SK-N-SH treated with all-trans-retinoic acid at 6 μM for 48 hours (cell line): ENCODE measurements around the gene CAMK4.
A peak's percentile ranks its signal among the peaks of the same experiment; 100 is the strongest.

ENCODE experiments used
- ATAC-seq: fragments of 200-7000 bp; cut with Tn5 transposase; 3 replicates; pipeline ENCODE4 v1.9.1; 2020; ENCODE audit warnings: mild to moderate bottlenecking, moderate library complexity
- ARNTL ChIP-seq: fragments of 450-650 bp; formaldehyde crosslinking; IDR thresholded peaks from 2 replicates; pipeline ENCODE4 v1.5.0; 2020; ENCODE audit warnings: low read depth, mild to moderate bottlenecking, moderate library complexity, borderline replicate concordance
- BACH2 ChIP-seq: fragments of 250-450 bp; sonication (Bioruptor Pico); IDR thresholded peaks from 2 replicates; pipeline ENCODE4 v1.9.0; 2021; ENCODE audit warnings: mild to moderate bottlenecking, borderline replicate concordance
- CSDC2 ChIP-seq: fragments of 250-450 bp; sonication (Bioruptor Pico); IDR thresholded peaks from 2 replicates; pipeline ENCODE4 v1.5.0; 2020; ENCODE audit warnings: mild to moderate bottlenecking, moderate library complexity
- ESRRG ChIP-seq: fragments of 250-450 bp; sonication (Bioruptor Pico); IDR thresholded peaks from 2 replicates; pipeline ENCODE4 v1.6.1; 2021; ENCODE audit warnings: mild to moderate bottlenecking
- GLIS3 ChIP-seq: fragments of 250-450 bp; sonication (Bioruptor Pico); IDR thresholded peaks from 2 replicates; pipeline ENCODE4 v1.5.0; 2020; ENCODE audit warnings: mild to moderate bottlenecking, moderate library complexity
- ISL1 ChIP-seq: fragments of 250-450 bp; sonication (Bioruptor Pico); IDR thresholded peaks from 2 replicates; pipeline ENCODE4 v2.1.2; 2022; ENCODE audit warnings: mild to moderate bottlenecking, moderate library complexity
- OSR1 ChIP-seq: fragments of 250-450 bp; sonication (Bioruptor Pico); IDR thresholded peaks from 2 replicates; pipeline ENCODE4 v1.8.0; 2022; ENCODE audit warnings: moderate library complexity, mild to moderate bottlenecking, inconsistent platforms
- PPARA ChIP-seq: fragments of 250-450 bp; sonication (Bioruptor Pico); IDR thresholded peaks from 2 replicates; pipeline ENCODE4 v1.5.0; 2020; ENCODE audit warnings: mild to moderate bottlenecking, borderline replicate concordance
- RARB ChIP-seq: fragments of 250-450 bp; sonication (Bioruptor Pico); IDR thresholded peaks from 2 replicates; pipeline ENCODE4 v1.8.0; 2021; ENCODE audit warnings: mild to moderate bottlenecking, moderate library complexity
- SNAI2 ChIP-seq: fragments of 250-450 bp; sonication (Bioruptor Pico); IDR thresholded peaks from 2 replicates; pipeline ENCODE4 v1.5.0; 2020; ENCODE audit warnings: mild to moderate bottlenecking, moderate library complexity
- TCF4 ChIP-seq: fragments of 250-450 bp; sonication (Bioruptor Pico); IDR thresholded peaks from 2 replicates; pipeline ENCODE4 v1.8.0; 2021; ENCODE audit warnings: mild to moderate bottlenecking, moderate library complexity, borderline replicate concordance
- TOX ChIP-seq: fragments of 250-450 bp; sonication (Bioruptor Pico); IDR thresholded peaks from 2 replicates; pipeline ENCODE4 v1.8.0; 2021; ENCODE audit warnings: mild to moderate bottlenecking, moderate library complexity, borderline replicate concordance
- ZC3H10 ChIP-seq: fragments of 250-450 bp; sonication (Bioruptor Pico); IDR thresholded peaks from 2 replicates; pipeline ENCODE4 v1.5.1; 2021; ENCODE audit warnings: mild to moderate bottlenecking, moderate library complexity
- ZFP3 ChIP-seq: fragments of 250-450 bp; sonication (Bioruptor Pico); IDR thresholded peaks from 2 replicates; pipeline ENCODE4 v1.5.0; 2020; ENCODE audit warnings: mild to moderate bottlenecking, moderate library complexity
- ZFP30 ChIP-seq: fragments of 450-650 bp; formaldehyde crosslinking; IDR thresholded peaks from 2 replicates; pipeline ENCODE4 v1.5.0; 2022; ENCODE audit warnings: mild to moderate bottlenecking, moderate library complexity
- ZNF70 ChIP-seq: fragments of 450-650 bp; formaldehyde crosslinking; IDR thresholded peaks from 2 replicates; pipeline ENCODE4 v1.5.0; 2020; ENCODE audit warnings: mild to moderate bottlenecking, moderate library complexity
- ZNF8 ChIP-seq: fragments of 450-650 bp; formaldehyde crosslinking; IDR thresholded peaks from 2 replicates; pipeline ENCODE4 v1.5.0; 2020; ENCODE audit warnings: mild to moderate bottlenecking, moderate library complexity
- TF ChIP-seq, protein P1 (sequence below): fragments of 250-450 bp; sonication (Bioruptor Pico); IDR thresholded peaks from 2 replicates; pipeline ENCODE4 v1.8.0; 2021; ENCODE audit warnings: low read depth, mild to moderate bottlenecking, moderate library complexity, borderline replicate concordance
- TF ChIP-seq, protein P2 (sequence below): fragments of 250-450 bp; sonication (Bioruptor Pico); IDR thresholded peaks from 2 replicates; pipeline ENCODE4 v1.5.1; 2021; ENCODE audit warnings: mild to moderate bottlenecking, moderate library complexity
- TF ChIP-seq, protein P3 (sequence below): fragments of 250-450 bp; sonication (Bioruptor Pico); IDR thresholded peaks from 2 replicates; pipeline ENCODE4 v1.8.0; 2020; ENCODE audit warnings: mild to moderate bottlenecking, moderate library complexity, borderline replicate concordance
- TF ChIP-seq, protein P4 (sequence below): fragments of 250-450 bp; sonication (Bioruptor Pico); IDR thresholded peaks from 2 replicates; pipeline ENCODE4 v1.5.0; 2020; ENCODE audit warnings: mild to moderate bottlenecking, moderate library complexity

The CAMK4 gene

DNA sequence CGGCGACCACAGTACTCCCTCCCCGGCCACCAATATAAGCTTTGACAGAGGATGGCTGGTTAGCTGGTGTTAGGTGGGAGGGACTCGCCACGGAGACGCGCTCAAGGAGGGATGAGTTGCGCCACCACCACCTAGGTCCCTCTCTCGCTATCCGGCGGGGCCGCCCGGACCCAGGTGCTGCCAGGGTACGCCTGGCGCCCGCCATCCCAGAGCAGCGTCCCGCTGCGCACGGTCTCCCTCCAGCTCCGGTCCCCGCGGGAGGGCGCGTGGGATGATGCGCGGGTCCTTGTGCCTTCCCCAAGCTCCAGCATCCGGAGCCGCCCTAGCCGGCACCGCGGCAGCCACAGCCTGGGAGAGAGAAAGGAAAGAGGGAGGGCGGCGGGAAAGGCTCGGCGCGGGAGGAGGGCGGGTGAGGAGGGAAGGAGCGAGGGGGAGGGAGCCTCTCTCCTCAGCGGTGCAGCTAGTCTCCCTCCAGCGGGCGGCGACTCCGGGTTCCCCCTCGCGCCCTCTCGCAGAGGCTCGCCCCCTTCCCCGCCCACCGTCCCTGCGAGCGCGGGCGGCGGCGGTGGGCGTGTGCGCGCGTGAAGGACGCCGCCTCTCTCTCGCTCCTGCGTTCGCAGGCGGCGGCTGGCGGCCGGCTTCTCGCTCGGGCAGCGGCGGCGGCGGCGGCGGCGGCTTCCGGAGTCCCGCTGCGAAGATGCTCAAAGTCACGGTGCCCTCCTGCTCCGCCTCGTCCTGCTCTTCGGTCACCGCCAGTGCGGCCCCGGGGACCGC lies at the start of gene CAMK4:
Gene CAMK4 (plus strand): TSS at position 598 of the 774 bp plus-strand sequence. CDS start 100 bp downstream, at position 698.
- ATAC-seq = peak; percentile 93
- no peak for TF ChIP-seq TOX (CRISPR knock-in tag)
- no peak for TF ChIP-seq TCF4 (CRISPR knock-in tag)
- no peak for TF ChIP-seq ZC3H10 (CRISPR knock-in tag)
- no peak for TF ChIP-seq SNAI2
- TF ChIP-seq ZFP30 = no peak
- TF ChIP-seq, protein P1, sequence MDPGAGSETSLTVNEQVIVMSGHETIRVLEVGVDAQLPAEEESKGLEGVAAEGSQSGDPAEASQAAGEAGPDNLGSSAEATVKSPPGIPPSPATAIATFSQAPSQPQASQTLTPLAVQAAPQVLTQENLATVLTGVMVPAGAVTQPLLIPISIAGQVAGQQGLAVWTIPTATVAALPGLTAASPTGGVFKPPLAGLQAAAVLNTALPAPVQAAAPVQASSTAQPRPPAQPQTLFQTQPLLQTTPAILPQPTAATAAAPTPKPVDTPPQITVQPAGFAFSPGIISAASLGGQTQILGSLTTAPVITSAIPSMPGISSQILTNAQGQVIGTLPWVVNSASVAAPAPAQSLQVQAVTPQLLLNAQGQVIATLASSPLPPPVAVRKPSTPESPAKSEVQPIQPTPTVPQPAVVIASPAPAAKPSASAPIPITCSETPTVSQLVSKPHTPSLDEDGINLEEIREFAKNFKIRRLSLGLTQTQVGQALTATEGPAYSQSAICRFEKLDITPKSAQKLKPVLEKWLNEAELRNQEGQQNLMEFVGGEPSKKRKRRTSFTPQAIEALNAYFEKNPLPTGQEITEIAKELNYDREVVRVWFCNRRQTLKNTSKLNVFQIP (CRISPR knock-in tag) = no peak
- TF ChIP-seq OSR1 (CRISPR knock-in tag) = no peak
- TF ChIP-seq, protein P2, sequence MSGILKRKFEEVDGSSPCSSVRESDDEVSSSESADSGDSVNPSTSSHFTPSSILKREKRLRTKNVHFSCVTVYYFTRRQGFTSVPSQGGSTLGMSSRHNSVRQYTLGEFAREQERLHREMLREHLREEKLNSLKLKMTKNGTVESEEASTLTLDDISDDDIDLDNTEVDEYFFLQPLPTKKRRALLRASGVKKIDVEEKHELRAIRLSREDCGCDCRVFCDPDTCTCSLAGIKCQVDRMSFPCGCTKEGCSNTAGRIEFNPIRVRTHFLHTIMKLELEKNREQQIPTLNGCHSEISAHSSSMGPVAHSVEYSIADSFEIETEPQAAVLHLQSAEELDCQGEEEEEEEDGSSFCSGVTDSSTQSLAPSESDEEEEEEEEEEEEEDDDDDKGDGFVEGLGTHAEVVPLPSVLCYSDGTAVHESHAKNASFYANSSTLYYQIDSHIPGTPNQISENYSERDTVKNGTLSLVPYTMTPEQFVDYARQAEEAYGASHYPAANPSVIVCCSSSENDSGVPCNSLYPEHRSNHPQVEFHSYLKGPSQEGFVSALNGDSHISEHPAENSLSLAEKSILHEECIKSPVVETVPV (CRISPR knock-in tag) = no peak
- TF ChIP-seq, protein P3, sequence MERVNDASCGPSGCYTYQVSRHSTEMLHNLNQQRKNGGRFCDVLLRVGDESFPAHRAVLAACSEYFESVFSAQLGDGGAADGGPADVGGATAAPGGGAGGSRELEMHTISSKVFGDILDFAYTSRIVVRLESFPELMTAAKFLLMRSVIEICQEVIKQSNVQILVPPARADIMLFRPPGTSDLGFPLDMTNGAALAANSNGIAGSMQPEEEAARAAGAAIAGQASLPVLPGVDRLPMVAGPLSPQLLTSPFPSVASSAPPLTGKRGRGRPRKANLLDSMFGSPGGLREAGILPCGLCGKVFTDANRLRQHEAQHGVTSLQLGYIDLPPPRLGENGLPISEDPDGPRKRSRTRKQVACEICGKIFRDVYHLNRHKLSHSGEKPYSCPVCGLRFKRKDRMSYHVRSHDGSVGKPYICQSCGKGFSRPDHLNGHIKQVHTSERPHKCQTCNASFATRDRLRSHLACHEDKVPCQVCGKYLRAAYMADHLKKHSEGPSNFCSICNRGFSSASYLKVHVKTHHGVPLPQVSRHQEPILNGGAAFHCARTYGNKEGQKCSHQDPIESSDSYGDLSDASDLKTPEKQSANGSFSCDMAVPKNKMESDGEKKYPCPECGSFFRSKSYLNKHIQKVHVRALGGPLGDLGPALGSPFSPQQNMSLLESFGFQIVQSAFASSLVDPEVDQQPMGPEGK (CRISPR knock-in tag) = no peak
- TF ChIP-seq ESRRG (CRISPR knock-in tag) = no peak
- no peak for TF ChIP-seq ARNTL (CRISPR knock-in tag)
- no peak for TF ChIP-seq ISL1 (CRISPR knock-in tag)
- no peak for TF ChIP-seq RARB (CRISPR knock-in tag)
- no peak for TF ChIP-seq GLIS3 (CRISPR knock-in tag)
- TF ChIP-seq BACH2 (CRISPR knock-in tag) = no peak
- TF ChIP-seq ZNF70 (CRISPR knock-in tag) = no peak
- TF ChIP-seq ZFP3 (CRISPR knock-in tag) = no peak
- no peak for TF ChIP-seq PPARA
- no peak for TF ChIP-seq CSDC2 (CRISPR knock-in tag)
- TF ChIP-seq ZNF8 (CRISPR knock-in tag) = no peak

DNA sequence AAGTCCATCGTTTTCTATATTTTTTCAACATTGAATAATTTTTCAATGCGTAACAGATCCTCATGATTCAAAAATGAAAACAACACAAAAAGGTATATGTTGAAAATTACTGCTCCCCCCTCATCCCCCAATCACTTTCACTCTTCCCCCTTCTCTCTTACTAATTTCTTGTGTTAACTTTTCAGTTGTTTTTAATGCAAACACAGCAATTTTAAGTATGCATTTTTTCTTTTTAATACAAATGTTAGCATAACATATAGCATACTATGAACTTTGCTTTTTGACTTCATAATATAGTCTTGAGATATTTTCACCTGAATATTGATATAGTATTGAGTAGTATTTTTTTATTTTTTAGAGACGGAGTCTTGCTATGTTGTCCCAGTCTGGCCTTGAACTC lies 41.1 kb upstream of the CAMK4 start:
- TF ChIP-seq PPARA (no peak), RARB (CRISPR knock-in tag) (no peak), ZNF70 (CRISPR knock-in tag) (no peak), SNAI2 (no peak), ESRRG (CRISPR knock-in tag) (no peak), ARNTL (CRISPR knock-in tag) (no peak), BACH2 (CRISPR knock-in tag) (no peak), ISL1 (CRISPR knock-in tag) (no peak), CSDC2 (CRISPR knock-in tag) (no peak), GLIS3 (CRISPR knock-in tag) (no peak), OSR1 (CRISPR knock-in tag) (no peak), ZFP30 (no peak), TOX (CRISPR knock-in tag) (no peak)
- TF ChIP-seq, protein P3 (CRISPR knock-in tag) = no peak
- TF ChIP-seq, protein P4, sequence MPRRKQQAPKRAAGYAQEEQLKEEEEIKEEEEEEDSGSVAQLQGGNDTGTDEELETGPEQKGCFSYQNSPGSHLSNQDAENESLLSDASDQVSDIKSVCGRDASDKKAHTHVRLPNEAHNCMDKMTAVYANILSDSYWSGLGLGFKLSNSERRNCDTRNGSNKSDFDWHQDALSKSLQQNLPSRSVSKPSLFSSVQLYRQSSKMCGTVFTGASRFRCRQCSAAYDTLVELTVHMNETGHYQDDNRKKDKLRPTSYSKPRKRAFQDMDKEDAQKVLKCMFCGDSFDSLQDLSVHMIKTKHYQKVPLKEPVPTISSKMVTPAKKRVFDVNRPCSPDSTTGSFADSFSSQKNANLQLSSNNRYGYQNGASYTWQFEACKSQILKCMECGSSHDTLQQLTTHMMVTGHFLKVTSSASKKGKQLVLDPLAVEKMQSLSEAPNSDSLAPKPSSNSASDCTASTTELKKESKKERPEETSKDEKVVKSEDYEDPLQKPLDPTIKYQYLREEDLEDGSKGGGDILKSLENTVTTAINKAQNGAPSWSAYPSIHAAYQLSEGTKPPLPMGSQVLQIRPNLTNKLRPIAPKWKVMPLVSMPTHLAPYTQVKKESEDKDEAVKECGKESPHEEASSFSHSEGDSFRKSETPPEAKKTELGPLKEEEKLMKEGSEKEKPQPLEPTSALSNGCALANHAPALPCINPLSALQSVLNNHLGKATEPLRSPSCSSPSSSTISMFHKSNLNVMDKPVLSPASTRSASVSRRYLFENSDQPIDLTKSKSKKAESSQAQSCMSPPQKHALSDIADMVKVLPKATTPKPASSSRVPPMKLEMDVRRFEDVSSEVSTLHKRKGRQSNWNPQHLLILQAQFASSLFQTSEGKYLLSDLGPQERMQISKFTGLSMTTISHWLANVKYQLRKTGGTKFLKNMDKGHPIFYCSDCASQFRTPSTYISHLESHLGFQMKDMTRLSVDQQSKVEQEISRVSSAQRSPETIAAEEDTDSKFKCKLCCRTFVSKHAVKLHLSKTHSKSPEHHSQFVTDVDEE (CRISPR knock-in tag) = no peak
- TF ChIP-seq, protein P1 (CRISPR knock-in tag) = no peak
- TF ChIP-seq, protein P2 (CRISPR knock-in tag) = no peak
- ATAC-seq = no peak
